ENCODE measurements around the gene ABCG4. TPM values are rescaled to one million over a fixed set of nuclear protein-coding genes. Genes with fewer than 3 reads are reported as not detected.

The ABCG4 gene
- total and polyA plus RNA-seq, 4 donors, result 0.03 to 0.17 (median 0.05) TPM; not detected in 1

GRCh38 chr11:119189393-119189792 lies 40.5 kb downstream of the ABCG4 start:
- no peak overlapping the region for H3K4me3 ChIP-seq (ENCODE audit: low read depth in 1 of 3, low read length in 3 of 3)
- H3K27me3 ChIP-seq (ENCODE audit: control insufficient read depth in 4 of 4, insufficient read depth in 4 of 4, low read length in 3 of 4), result no peaks in the 10 kb centered on the region
- no peak overlapping the region for H3K9ac ChIP-seq (ENCODE audit: low read depth in 1 of 2, low read length in 2 of 2)
- no peaks in the 10 kb centered on the region for H3K36me3 ChIP-seq (ENCODE audit: control insufficient read depth in 4 of 4, insufficient read depth in 3 of 4, low read depth in 1 of 4, low read length in 3 of 4)
- 90% methylated on average over 4 of the region's 4 CpGs for WGBS
- TF ChIP-seq RXRA (IDR thresholded peaks at IDR 0.05) (no peak), EGR1 (IDR thresholded peaks at IDR 0.05; ENCODE audit: low read depth in 2 of 2) (no peak), NR2F2 (IDR thresholded peaks at IDR 0.05) (no peak), JUND (IDR thresholded peaks at IDR 0.05) (no peak), FOXA2 (IDR thresholded peaks at IDR 0.05) (no peak), REST (IDR thresholded peaks at IDR 0.05) (no peak), ATF3 (IDR thresholded peaks at IDR 0.05) (no peak), HNF4A (conservative IDR thresholded peaks at IDR 0.05) (no peak), CTCF (IDR thresholded peaks at IDR 0.05; ENCODE audit: low read depth, low read length, missing input control) (no peak), SP1 (IDR thresholded peaks at IDR 0.05) (no peak), GABPA (IDR thresholded peaks at IDR 0.05 in 1 of 2, conservative IDR thresholded peaks at IDR 0.05 in 1 of 2) (no peak), YY1 (IDR thresholded peaks at IDR 0.05) (no peak)
- TF ChIP-seq, protein P1, sequence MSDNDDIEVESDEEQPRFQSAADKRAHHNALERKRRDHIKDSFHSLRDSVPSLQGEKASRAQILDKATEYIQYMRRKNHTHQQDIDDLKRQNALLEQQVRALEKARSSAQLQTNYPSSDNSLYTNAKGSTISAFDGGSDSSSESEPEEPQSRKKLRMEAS (IDR thresholded peaks at IDR 0.05), result no peak
- no peak for DNase-seq (ENCODE audit: low spot score)
- H3K4me1 ChIP-seq (ENCODE audit: control insufficient read depth in 4 of 4, insufficient read depth in 4 of 4, low read length in 3 of 4), result no peaks in the 10 kb centered on the region
- H3K9me3 ChIP-seq (ENCODE audit: control insufficient read depth in 4 of 4, low read length in 3 of 4), result no peaks in the 10 kb centered on the region
- H3K27ac ChIP-seq (ENCODE audit: low read depth in 1 of 2, low read length in 2 of 2), result no peak overlapping the region

DNA sequence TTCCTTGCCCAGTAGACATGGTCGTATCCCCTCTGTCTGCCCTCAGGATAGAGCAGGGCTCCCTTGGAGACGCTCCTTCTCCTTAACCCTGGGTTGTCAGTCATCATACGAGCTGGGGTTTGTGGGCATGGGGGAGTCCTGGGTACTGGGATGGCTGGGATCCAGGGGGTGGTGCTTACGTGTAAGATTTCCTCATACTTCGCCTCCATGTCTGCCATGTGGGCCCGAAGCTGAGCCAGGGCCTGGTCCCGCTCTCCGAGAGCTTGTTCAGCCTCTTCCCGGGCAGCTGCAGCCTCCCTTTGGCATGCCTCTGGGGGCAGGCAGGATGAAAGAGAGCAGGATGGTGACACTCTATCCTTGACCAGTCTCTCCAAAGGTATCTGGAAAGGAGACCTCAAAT lies 41.7 kb downstream of the ABCG4 start:
- no peak overlapping the region for H3K9ac ChIP-seq (ENCODE audit: low read depth in 1 of 2, low read length in 2 of 2)
- no peak overlapping the region for H3K27ac ChIP-seq (ENCODE audit: low read depth in 1 of 2, low read length in 2 of 2)
- H3K36me3 ChIP-seq (ENCODE audit: control insufficient read depth in 4 of 4, insufficient read depth in 3 of 4, low read depth in 1 of 4, low read length in 3 of 4), result no peaks in the 10 kb centered on the region
- no peaks in the 10 kb centered on the region for H3K27me3 ChIP-seq (ENCODE audit: control insufficient read depth in 4 of 4, insufficient read depth in 4 of 4, low read length in 3 of 4)
- 92% methylated on average over 9 of the region's 9 CpGs for WGBS
- no peak for DNase-seq (ENCODE audit: low spot score)
- no peaks in the 10 kb centered on the region for H3K4me1 ChIP-seq (ENCODE audit: control insufficient read depth in 4 of 4, insufficient read depth in 4 of 4, low read length in 3 of 4)
- H3K9me3 ChIP-seq (ENCODE audit: control insufficient read depth in 4 of 4, low read length in 3 of 4), result no peaks in the 10 kb centered on the region
- no peak overlapping the region for H3K4me3 ChIP-seq (ENCODE audit: low read depth in 1 of 3, low read length in 3 of 3)
- TF ChIP-seq REST (IDR thresholded peaks at IDR 0.05) (no peak), YY1 (IDR thresholded peaks at IDR 0.05) (no peak), EGR1 (IDR thresholded peaks at IDR 0.05; ENCODE audit: low read depth in 2 of 2) (no peak), GABPA (IDR thresholded peaks at IDR 0.05 in 1 of 2, conservative IDR thresholded peaks at IDR 0.05 in 1 of 2) (no peak), RAD21 (IDR thresholded peaks at IDR 0.05) (no peak), HNF4A (conservative IDR thresholded peaks at IDR 0.05) (no peak), SP1 (IDR thresholded peaks at IDR 0.05) (no peak), ATF3 (IDR thresholded peaks at IDR 0.05) (no peak), TAF1 (conservative IDR thresholded peaks at IDR 0.05) (no peak), FOXA1 (IDR thresholded peaks at IDR 0.05) (no peak), NR2F2 (IDR thresholded peaks at IDR 0.05) (no peak), JUND (IDR thresholded peaks at IDR 0.05) (no peak)
- TF ChIP-seq, protein P2, sequence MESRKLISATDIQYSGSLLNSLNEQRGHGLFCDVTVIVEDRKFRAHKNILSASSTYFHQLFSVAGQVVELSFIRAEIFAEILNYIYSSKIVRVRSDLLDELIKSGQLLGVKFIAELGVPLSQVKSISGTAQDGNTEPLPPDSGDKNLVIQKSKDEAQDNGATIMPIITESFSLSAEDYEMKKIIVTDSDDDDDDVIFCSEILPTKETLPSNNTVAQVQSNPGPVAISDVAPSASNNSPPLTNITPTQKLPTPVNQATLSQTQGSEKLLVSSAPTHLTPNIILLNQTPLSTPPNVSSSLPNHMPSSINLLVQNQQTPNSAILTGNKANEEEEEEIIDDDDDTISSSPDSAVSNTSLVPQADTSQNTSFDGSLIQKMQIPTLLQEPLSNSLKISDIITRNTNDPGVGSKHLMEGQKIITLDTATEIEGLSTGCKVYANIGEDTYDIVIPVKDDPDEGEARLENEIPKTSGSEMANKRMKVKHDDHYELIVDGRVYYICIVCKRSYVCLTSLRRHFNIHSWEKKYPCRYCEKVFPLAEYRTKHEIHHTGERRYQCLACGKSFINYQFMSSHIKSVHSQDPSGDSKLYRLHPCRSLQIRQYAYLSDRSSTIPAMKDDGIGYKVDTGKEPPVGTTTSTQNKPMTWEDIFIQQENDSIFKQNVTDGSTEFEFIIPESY (IDR thresholded peaks at IDR 0.05), result no peak
- TF ChIP-seq, protein P1 (IDR thresholded peaks at IDR 0.05), result no peak
